HAP-1 (cell line): ENCODE data around the gene LSR.

Experiments used
- DNase-seq, 2 experiments: peaks; one replicate each; pipeline ENCODE4 v3.0.0-alpha.2; 2016 to 2020; ENCODE audit warnings: low spot score in 2 of 2
- H3K27me3 ChIP-seq: fragments of 250-450 bp; sonication (Bioruptor Pico); 2 replicates; pipeline ENCODE4 v1.5.1; 2020; ENCODE audit warnings: low read depth, mild to moderate bottlenecking, moderate library complexity
- H3K36me3 ChIP-seq: fragments of 250-450 bp; sonication (Bioruptor Pico); replicated peaks from 2 replicates; pipeline ENCODE4 v1.5.1; 2020; ENCODE audit warnings: mild to moderate bottlenecking
- H3K4me1 ChIP-seq: fragments of 250-450 bp; sonication (Bioruptor Pico); 2 replicates; pipeline ENCODE4 v1.5.1; 2020; ENCODE audit warnings: mild to moderate bottlenecking
- H3K4me3 ChIP-seq: fragments of 250-450 bp; sonication (Bioruptor Pico); 2 replicates; pipeline ENCODE4 v1.5.1; 2020; ENCODE audit warnings: mild to moderate bottlenecking, moderate library complexity
- H3K9me3 ChIP-seq: fragments of 250-450 bp; sonication (Bioruptor Pico); 2 replicates; pipeline ENCODE4 v1.5.1; 2020; ENCODE audit warnings: mild to moderate bottlenecking, moderate library complexity
- in situ Hi-C: fragments of 300-500 bp; cut with MboI; formaldehyde crosslinking; loops from 3 replicates; pipeline ENCODE4 v1.14.3; 2020; ENCODE audit warnings: low sequenced_read_pairs, inconsistent platforms, mixed read lengths

LSR gene

DNA sequence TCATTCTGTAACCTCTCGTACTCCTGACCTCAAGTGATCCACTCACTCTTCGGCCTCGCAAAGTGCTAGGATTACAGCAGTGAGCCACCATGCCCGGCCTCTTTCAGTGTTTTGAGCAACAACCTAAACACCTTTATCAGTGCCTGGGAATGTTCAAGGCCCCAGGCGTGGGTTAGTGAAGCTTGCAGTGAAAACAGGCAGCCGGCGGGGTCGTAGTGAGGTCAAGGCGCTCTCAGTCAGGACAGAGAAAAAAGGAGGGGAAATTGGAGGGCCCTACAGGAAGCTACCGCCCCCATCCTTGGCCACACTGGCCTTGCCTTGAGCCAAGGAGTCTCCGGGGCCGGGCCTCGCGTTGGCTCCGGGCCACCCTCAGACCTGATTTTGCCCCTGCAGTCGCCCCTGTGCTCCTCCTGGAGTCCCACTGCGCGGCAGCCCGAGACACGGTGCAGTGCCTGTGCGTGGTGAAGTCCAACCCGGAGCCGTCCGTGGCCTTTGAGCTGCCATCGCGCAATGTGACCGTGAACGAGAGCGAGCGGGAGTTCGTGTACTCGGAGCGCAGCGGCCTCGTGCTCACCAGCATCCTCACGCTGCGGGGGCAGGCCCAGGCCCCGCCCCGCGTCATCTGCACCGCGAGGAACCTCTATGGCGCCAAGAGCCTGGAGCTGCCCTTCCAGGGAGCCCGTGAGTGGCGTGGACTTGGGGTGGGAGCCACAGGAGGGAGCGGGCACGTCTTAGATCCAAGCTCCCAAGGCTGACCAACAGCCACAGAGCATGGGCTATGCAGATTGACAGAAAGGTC is 60.9 kb downstream of the LSR start:
- Histone ChIP-seq H3K4me1 (no peaks in the 10 kb centered on the region), H3K36me3 (no peaks in the 10 kb centered on the region), H3K9me3 (no peaks in the 10 kb centered on the region), H3K27me3 (no peaks in the 10 kb centered on the region), H3K4me3 (no peak overlapping the region)
- in situ Hi-C loops = no loop called here
- DNase-seq = no peak

DNA sequence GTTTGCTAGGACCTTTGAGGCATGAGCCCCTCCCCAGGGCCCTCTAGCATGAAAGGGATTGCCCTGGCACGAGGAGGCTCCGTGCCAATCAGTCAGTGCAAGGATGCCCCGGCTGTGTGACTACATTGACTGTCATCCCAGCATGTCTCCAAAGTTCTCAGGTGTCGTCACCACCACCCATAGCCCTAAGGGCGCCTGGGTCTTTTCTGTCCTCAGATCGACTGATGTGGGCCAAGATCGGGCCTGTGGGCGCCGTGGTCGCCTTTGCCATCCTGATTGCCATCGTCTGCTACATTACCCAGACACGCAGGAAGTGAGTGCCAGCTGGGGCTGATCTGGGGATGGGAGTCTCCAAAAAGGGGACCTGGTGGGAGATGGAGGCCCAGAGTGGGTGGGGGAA is 61.5 kb downstream of the LSR start:
- Histone ChIP-seq H3K4me1 (no peaks in the 10 kb centered on the region), H3K27me3 (no peaks in the 10 kb centered on the region), H3K36me3 (no peaks in the 10 kb centered on the region), H3K9me3 (no peaks in the 10 kb centered on the region), H3K4me3 (no peak overlapping the region)
- in situ Hi-C loops = no loop called here
- no peak for DNase-seq

DNA sequence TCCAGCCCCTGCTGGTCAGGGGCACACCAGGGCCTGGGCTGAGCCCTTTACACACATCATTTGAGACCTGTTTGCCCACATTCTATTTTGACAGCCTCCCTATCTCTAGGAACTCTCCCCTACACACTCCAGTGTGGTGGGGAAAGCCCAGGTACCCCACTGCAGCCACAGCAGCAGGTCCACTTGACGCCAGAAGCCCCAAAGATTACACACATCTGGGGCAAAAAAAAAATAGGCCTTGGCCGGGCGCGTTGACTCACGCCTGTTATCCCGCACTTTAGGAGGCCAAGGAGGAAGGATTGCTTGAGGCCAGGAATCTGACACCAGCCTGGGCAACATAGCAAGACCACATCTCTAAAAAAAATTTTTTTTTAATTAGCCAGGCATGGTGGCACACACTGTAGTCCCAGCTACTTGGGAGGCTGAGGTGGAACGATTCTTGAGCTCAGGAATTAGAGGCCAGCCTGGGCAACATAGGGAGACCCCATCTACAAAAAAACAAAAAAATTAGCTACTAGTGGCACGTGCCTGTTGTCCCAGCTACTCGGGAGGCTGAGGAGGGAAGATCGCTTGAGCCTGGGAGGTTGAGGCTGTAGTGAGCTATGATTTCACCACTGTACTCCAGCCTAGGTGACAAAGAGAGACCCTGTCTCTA is 62.1 kb downstream of the LSR start:
- no peak for DNase-seq
- in situ Hi-C loops = no loop called here
- no peaks in the 10 kb centered on the region for H3K36me3 ChIP-seq
- no peaks in the 10 kb centered on the region for H3K4me1 ChIP-seq
- H3K9me3 ChIP-seq = no peaks in the 10 kb centered on the region
- no peak overlapping the region for H3K4me3 ChIP-seq
- no peaks in the 10 kb centered on the region for H3K27me3 ChIP-seq

DNA sequence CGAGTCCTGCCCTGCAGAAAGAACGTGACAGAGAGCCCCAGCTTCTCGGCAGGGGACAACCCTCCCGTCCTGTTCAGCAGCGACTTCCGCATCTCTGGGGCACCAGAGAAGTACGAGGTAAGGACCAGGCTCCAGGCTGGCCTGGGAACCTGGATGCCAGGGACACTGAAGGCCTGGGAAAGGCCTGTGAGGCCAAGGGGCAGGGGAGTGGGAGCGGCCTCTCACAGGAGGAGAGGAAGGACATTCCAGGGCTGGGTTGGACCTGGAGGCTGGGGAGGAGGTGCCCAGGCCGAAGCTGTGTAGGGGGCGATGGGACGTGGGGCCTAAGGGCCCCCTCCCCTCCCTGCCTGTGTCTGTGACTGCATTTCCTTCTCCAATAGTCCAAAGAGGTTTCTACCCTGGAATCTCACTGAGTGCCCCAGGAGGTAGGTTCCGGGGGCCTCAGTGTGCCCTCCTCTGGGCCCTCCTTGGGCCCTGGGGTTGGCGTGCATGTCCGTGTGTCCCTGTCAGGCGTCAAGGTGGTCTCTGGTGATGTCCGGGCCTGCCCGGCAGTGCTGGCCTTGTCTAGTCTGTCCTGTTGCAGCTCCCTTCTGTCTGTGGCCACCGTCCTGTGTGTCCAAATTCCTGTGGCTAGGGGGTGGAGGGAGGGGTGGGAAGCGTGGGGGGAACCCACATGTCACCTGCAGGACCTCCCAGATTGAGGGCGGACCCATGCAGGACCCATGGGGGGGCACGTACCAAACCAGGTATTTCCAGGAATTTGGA is 63.3 kb downstream of the LSR start:
- H3K4me1 ChIP-seq = no peaks in the 10 kb centered on the region
- in situ Hi-C loops = no loop called here
- no peaks in the 10 kb centered on the region for H3K36me3 ChIP-seq
- no peak overlapping the region for H3K4me3 ChIP-seq
- H3K27me3 ChIP-seq = no peaks in the 10 kb centered on the region
- H3K9me3 ChIP-seq = no peaks in the 10 kb centered on the region
- DNase-seq = no peak

DNA sequence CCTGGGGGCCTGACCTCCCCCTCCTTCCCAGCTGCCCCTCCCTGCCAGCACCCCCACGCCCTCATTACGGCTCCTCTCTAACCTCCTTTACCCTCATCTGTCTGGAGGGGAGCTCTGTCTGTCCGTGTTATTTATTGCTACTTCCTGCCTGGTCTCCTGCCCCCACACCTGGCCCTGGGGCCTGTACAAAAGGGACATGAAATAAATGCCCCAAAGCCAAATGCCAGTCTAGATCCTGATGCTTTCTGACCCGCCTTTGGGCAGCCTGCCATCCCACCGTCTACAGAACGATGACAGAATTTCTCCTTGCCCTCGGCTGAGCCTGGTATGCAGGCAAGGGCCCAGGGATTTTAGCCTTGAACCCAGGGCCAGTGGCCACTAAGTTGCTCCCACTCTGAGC is 64.8 kb downstream of the LSR start:
- no peaks in the 10 kb centered on the region for H3K27me3 ChIP-seq
- H3K4me1 ChIP-seq = no peaks in the 10 kb centered on the region
- no peak overlapping the region for H3K4me3 ChIP-seq
- in situ Hi-C loops = no loop called here
- no peaks in the 10 kb centered on the region for H3K36me3 ChIP-seq
- DNase-seq = no peak
- no peaks in the 10 kb centered on the region for H3K9me3 ChIP-seq

DNA sequence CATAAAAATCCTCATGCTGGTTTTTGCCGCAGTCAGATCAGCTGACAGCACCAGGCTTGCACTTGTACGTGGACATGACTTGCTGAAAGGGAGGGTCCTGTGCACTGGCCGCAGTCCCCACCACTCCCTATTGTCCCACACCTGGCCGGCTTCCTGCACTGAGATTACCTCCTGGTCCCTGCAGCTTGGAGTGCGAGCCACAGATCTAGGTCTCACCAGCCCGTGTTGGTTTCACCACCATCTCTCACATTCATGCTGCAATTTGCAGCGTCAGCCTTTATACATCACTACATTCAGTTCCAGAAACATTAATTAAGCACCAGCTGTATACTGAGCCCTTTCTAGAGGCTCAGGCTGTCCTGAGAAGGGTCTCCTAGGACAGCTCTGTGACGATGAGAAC is 65.2 kb downstream of the LSR start:
- Histone ChIP-seq H3K27me3 (no peaks in the 10 kb centered on the region), H3K4me1 (no peaks in the 10 kb centered on the region), H3K4me3 (no peak overlapping the region), H3K9me3 (no peaks in the 10 kb centered on the region), H3K36me3 (no peaks in the 10 kb centered on the region)
- in situ Hi-C loops = no loop called here
- no peak for DNase-seq

DNA sequence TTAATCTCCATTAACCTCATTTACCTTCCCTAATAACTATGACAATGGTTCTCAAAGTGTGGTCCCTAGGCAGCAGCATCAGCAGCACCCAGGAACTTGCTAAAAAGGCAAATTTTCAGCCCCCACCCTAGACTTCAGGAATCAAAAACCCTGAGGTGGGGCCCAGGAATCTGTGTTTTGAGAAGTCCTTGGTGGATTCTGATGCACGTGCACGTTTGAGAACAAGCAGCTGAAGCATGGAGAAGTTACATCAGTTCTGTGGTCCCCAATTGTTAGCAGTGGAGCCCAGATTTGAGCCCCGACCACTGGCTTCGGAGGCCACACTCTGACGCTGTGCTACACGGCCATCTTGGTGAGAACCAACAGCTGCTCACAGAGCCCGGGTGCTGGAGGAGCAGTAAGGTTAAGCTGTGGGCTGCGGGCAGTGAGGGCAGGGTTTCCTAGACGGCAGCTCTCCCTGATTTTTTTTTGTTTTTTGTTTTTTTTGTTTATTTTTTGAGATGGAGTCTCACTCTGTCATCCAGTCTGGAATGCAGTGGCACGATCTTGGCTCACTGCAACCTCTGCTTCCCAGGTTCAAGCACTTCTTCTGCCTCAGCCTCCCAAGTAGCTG is 66.2 kb downstream of the LSR start:
- in situ Hi-C loops = no loop called here
- no peak for DNase-seq
- no peak overlapping the region for H3K4me3 ChIP-seq
- H3K4me1 ChIP-seq = no peaks in the 10 kb centered on the region
- no peaks in the 10 kb centered on the region for H3K27me3 ChIP-seq
- H3K9me3 ChIP-seq = no peaks in the 10 kb centered on the region
- H3K36me3 ChIP-seq = no peaks in the 10 kb centered on the region

DNA sequence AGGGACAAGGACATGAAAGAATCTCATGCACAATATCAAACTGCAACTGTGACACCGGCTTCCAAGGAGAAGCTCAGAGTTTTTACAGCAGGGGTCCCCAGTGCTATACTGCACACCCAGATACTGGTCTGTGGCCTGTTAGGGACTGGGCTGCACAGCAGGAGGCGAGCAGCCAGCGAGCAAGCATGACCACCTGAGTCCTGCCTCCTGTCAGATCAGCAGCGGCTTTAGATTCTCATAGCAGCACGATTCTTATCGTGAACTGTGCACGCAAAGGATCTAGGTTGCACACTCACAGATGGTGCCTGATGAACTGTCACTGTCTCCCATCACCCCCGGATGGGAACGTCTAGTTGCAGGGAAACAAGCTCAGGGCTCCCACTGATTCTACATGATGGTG is 67.1 kb downstream of the LSR start:
- DNase-seq = no peak
- no peak overlapping the region for H3K4me3 ChIP-seq
- H3K9me3 ChIP-seq = no peaks in the 10 kb centered on the region
- H3K36me3 ChIP-seq = no peaks in the 10 kb centered on the region
- H3K4me1 ChIP-seq = no peaks in the 10 kb centered on the region
- H3K27me3 ChIP-seq = no peaks in the 10 kb centered on the region
- in situ Hi-C loops = no loop called here

DNA sequence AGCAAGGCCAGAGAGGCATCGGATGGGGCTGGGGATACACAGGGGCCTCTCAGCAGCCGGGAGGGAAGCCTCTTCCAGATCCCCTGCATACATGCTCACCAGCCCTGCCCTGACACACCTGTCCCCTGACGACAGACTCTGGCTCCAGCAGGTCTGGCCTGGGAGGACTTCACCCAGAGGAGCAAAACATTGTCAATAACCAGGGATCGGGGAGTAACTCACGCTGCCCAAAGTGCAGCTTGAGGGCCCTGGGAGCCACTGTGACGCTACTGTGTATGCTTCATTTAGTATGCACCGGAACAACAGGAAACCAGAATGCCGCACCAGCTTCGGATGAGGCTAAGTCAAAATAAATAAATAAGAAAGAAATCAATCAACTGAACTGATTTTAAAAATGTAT is 67.8 kb downstream of the LSR start:
- Histone ChIP-seq H3K4me1 (no peaks in the 10 kb centered on the region), H3K36me3 (no peaks in the 10 kb centered on the region), H3K9me3 (no peaks in the 10 kb centered on the region), H3K4me3 (no peak overlapping the region), H3K27me3 (no peaks in the 10 kb centered on the region)
- in situ Hi-C loops = no loop called here
- no peak for DNase-seq
